CD8-positive, alpha-beta memory T cell (primary cell): Measurements from ENCODE around the gene SURF6. TPM values are rescaled to one million over a fixed set of nuclear protein-coding genes. Genes with fewer than 3 reads are reported as not detected.
"Not testable (repeated sequence)": the region's sequence is repeated elsewhere in the genome, so short reads cannot be mapped to it uniquely, and the experiment has no call there.

Experiments
- CTCF ChIA-PET: fragments of 350-600 bp; sonication (Branson Sonifier 250); formaldehyde crosslinking; loops from one replicate; lab custom pipeline; 2021; ENCODE audit warnings: antibody characterized with exemption; lab: Charles Lee
- POLR2A ChIA-PET: fragments of 350-600 bp; sonication (Branson Sonifier 250); formaldehyde crosslinking; loops from one replicate; lab custom pipeline; 2021; ENCODE audit warnings: antibody characterized with exemption; lab: Charles Lee
- DNase-seq, 5 donors: peaks; one replicate each; pipeline versions ENCODE4 v3.0.0 to v3.0.0-alpha.2; 2020 to 2022; ENCODE audit warnings: mixed read lengths in 1 of 5
- H3K27ac ChIP-seq: one replicate; pipeline ENCODE4 v1.7.0; 2013; ENCODE audit warnings: low read depth, mild to moderate bottlenecking, low read length, moderate library complexity
- H3K27me3 ChIP-seq: 2 replicates; pipeline ENCODE4 v1.7.0; 2013; ENCODE audit warnings: low read length, mild to moderate bottlenecking; ENCODE audit not compliant: insufficient read depth, poor library complexity, severe bottlenecking
- H3K36me3 ChIP-seq: 2 replicates; pipeline ENCODE4 v1.7.0; 2013; ENCODE audit warnings: mild to moderate bottlenecking, low read length, moderate library complexity; ENCODE audit not compliant: insufficient read depth
- H3K4me1 ChIP-seq: 2 replicates; pipeline ENCODE4 v1.7.0; 2013; ENCODE audit warnings: mild to moderate bottlenecking, low read length, moderate library complexity; ENCODE audit not compliant: insufficient read depth
- H3K4me3 ChIP-seq: 2 replicates; pipeline ENCODE4 v1.7.0; 2013; ENCODE audit warnings: mild to moderate bottlenecking, low read length
- H3K9me3 ChIP-seq: 2 replicates; pipeline ENCODE4 v1.7.0; 2013; ENCODE audit warnings: mild to moderate bottlenecking, low read length
- H3K27ac Mint-ChIP-seq, 8 donors: one replicate each; pipeline ENCODE4 v1.8.0; 2020 to 2021; ENCODE audit warnings: mixed read lengths in 8 of 8, mild to moderate bottlenecking in 6 of 8, inconsistent platforms in 3 of 8, moderate library complexity in 3 of 8
- H3K27me3 Mint-ChIP-seq, 2 donors: one replicate each; pipeline ENCODE4 v1.8.0; 2020 to 2021; ENCODE audit warnings: mixed read lengths in 2 of 2, mild to moderate bottlenecking in 1 of 2, moderate library complexity in 1 of 2
- H3K36me3 Mint-ChIP-seq, 3 donors: one replicate each; pipeline ENCODE4 v1.8.0; 2020 to 2021; ENCODE audit warnings: mixed read lengths in 3 of 3, inconsistent platforms in 1 of 3, mild to moderate bottlenecking in 1 of 3
- H3K4me1 Mint-ChIP-seq, 3 donors: one replicate each; pipeline ENCODE4 v1.8.0; 2020 to 2021; ENCODE audit warnings: mixed read lengths in 3 of 3, inconsistent platforms in 1 of 3, mild to moderate bottlenecking in 1 of 3
- H3K4me3 Mint-ChIP-seq, 7 donors: one replicate each; pipeline ENCODE4 v1.8.0; 2020 to 2021; ENCODE audit warnings: mixed read lengths in 7 of 7, mild to moderate bottlenecking in 6 of 7, moderate library complexity in 4 of 7, inconsistent platforms in 2 of 7
- H3K9me3 Mint-ChIP-seq, 5 donors: one replicate each; pipeline ENCODE4 v1.8.0; 2020 to 2022; ENCODE audit warnings: mixed read lengths in 5 of 5, mild to moderate bottlenecking in 3 of 5, moderate library complexity in 2 of 5, inconsistent platforms in 1 of 5
- polyA plus RNA-seq: library from polyadenylated mRNA; unstranded; fragments of 300-500 nt; fragmentation: Illumina TruSeq; gene quantifications from one replicate; pipeline ENCODE4 v1.2.3, GENCODE V29; 2021
- total RNA-seq, 2 experiments: library from RNA; stranded (reverse); gene quantifications; one replicate each; pipeline ENCODE4 v1.2.3, GENCODE V29; 2021

The SURF6 gene
- total and polyA plus RNA-seq, 3 experiments from 2014 or later: 15.1 to 32.0 (median 30.9) TPM

DNA sequence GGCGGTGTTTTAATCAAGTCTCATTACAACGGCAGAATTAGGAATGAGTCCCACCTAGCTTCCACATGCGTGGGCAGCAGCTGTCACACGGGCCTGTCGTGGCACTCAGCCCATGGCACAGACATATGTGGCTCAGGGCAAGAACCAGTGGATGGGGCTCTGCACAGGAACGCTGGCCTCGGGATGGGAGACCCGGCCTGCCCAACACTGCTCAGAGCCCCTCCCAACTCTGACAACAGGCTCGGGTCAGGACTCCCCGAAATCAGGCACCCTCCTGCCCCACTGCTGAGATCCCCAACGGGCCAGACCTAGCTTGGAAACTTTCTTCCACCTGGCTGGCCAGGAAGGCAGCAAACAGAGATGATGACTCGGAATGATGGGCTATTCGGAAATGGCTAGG is 4.9 kb upstream of the SURF6 start:
- CTCF ChIA-PET: interaction anchor here (1.6 kb wide), 1 partner anchor 11 kb away, joined by 4 read pairs; no protein-coding TSS in a partner anchor
- H3K27me3 Mint-ChIP-seq: no peaks in the 10 kb centered on the region
- H3K4me1 ChIP-seq: peaks cover 23% of the 10 kb centered on the region
- POLR2A ChIA-PET: no interaction called here
- peak overlapping the region in 6 of 8 donors; percentile 11 to 85 (median 66) for H3K27ac Mint-ChIP-seq
- peaks cover 0 to 67% (median 8%) of the 10 kb centered on the region in 3 donors for H3K36me3 Mint-ChIP-seq
- H3K9me3 ChIP-seq: no peaks in the 10 kb centered on the region
- peaks cover 20% of the 10 kb centered on the region for H3K36me3 ChIP-seq
- no peak overlapping the region for H3K4me3 Mint-ChIP-seq
- no peak for DNase-seq
- no peaks in the 10 kb centered on the region for H3K9me3 Mint-ChIP-seq
- no peak overlapping the region for H3K27ac ChIP-seq
- peaks cover 27 to 34% (median 33%) of the 10 kb centered on the region in 3 donors for H3K4me1 Mint-ChIP-seq
- H3K27me3 ChIP-seq: no peaks in the 10 kb centered on the region
- H3K4me3 ChIP-seq: no peak overlapping the region

DNA sequence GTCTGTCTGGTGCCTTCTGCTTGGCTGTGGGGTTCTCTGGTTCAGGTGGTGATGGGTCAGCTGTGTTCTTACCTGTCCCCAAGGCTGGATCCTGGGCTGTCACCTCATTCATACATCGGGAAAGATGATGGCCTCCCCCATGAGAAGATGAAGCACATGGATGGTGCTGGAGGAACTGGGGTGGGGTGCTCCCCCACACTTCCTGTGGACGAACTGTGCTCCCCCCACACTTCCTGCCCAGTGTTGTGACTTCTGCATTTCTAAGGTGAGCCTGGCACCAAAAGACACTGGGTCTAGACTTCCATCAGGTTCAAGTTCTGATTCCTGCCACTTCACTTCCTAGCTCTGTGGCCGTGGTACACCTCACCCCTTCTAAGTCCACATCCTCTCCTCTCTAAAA is 4.3 kb upstream of the SURF6 start:
- ChIA-PET CTCF (interaction anchor here (1.7 kb wide), 1 partner anchor 146 kb away, joined by 5 read pairs; no protein-coding TSS in a partner anchor), POLR2A (interaction anchor here (1.4 kb wide), 1 partner anchor 8 kb away, joined by 6 read pairs; the partner anchor contains the start of genes MED22 and RPL7A)
- Mint-ChIP-seq H3K9me3 (no peaks in the 10 kb centered on the region), H3K36me3 (peaks cover 0 to 68% (median 8%) of the 10 kb centered on the region in 3 donors), H3K27me3 (no peaks in the 10 kb centered on the region), H3K4me1 (peaks cover 30 to 40% (median 38%) of the 10 kb centered on the region in 3 donors), H3K27ac (peak overlapping the region in 5 of 8 donors; percentile 11 to 85 (median 67)), H3K4me3 (peak overlapping the region in 3 of 7 donors; percentile 24 to 38 (median 29))
- no peaks in the 10 kb centered on the region for H3K27me3 ChIP-seq
- DNase-seq: no peak
- H3K4me3 ChIP-seq: no peak overlapping the region
- H3K4me1 ChIP-seq: peaks cover 23% of the 10 kb centered on the region
- peaks cover 20% of the 10 kb centered on the region for H3K36me3 ChIP-seq
- no peaks in the 10 kb centered on the region for H3K9me3 ChIP-seq
- no peak overlapping the region for H3K27ac ChIP-seq

DNA sequence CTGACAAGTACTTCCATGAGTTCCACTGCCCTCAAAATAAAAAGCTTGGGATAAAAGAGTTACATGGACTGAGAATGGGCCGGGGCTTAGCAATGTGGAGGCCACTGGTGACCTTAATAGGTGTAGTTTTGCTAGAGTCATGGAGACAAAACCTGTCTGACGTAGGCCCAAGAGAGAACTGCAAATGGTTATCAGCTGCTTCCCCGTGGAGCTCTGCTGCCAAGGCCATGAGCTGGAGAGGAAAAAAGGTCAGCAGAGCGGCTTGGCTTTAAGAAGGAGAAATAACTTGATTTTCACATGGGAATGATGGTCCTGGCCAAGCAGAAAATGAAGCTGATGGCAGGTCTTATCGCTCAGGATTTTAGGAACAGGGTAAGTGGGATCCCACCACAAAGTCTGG is 3.7 kb upstream of the SURF6 start:
- peaks cover 29% of the 10 kb centered on the region for H3K4me1 ChIP-seq
- Mint-ChIP-seq H3K27ac (peak overlapping the region in 5 of 8 donors; percentile 23 to 91 (median 68)), H3K27me3 (no peaks in the 10 kb centered on the region), H3K36me3 (peaks cover 0 to 63% (median 8%) of the 10 kb centered on the region in 3 donors), H3K9me3 (no peaks in the 10 kb centered on the region), H3K4me1 (peaks cover 33 to 46% (median 41%) of the 10 kb centered on the region in 3 donors), H3K4me3 (peak overlapping the region in 2 of 7 donors; percentile 35 to 70)
- no peaks in the 10 kb centered on the region for H3K9me3 ChIP-seq
- H3K27ac ChIP-seq: no peak overlapping the region
- no peak overlapping the region for H3K4me3 ChIP-seq
- CTCF ChIA-PET: interaction anchor here (1.1 to 1.7 kb wide), 2 partner anchors 34 to 147 kb away, joined by 3 to 5 read pairs; no protein-coding TSS in a partner anchor
- no peak for DNase-seq
- H3K27me3 ChIP-seq: no peaks in the 10 kb centered on the region
- H3K36me3 ChIP-seq: peaks cover 23% of the 10 kb centered on the region
- POLR2A ChIA-PET: interaction anchor here (1.4 kb wide), 1 partner anchor 8 kb away, joined by 6 read pairs; the partner anchor contains the start of genes MED22 and RPL7A

DNA sequence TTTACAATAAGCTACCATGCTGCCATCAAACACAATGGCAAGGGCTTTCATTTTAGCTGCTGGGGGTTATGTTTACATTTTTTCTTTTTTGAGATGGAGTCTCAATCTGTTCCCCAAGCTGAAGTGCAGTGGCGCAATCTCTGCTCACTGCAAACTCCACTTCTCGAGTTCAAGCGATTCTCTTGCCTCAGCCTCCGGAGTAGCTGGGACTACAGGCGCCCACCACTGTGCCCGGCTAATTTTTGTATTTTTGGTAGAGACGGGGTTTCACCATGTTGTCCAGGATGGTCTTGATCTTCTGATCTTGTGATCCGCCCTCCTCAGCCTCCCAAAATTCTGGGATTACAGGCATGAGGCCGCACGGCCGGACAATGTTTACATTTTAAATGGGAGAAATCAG is 1.1 kb downstream of the SURF6 start:
- Histone ChIP-seq H3K4me3 (peak overlapping the region; percentile 92), H3K27ac (peak overlapping the region; percentile 72), H3K4me1 (peaks cover 31% of the 10 kb centered on the region), H3K36me3 (peaks cover 34% of the 10 kb centered on the region)
- ChIA-PET POLR2A (interaction anchor here (1.8 to 2.1 kb wide), 2 partner anchors 13 to 36 kb away, joined by 8 to 14 read pairs; partner anchors contain the start of genes MED22 and RPL7A), CTCF (interaction anchor here (0.9 to 2.0 kb wide), 5 partner anchors 22 to 191 kb away, joined by 3 to 7 read pairs (median 4); no protein-coding TSS in a partner anchor)
- peak overlapping the region in 7 of 8 donors; percentile 72 to 96 (median 93) for H3K27ac Mint-ChIP-seq
- H3K4me1 Mint-ChIP-seq: peaks cover 28 to 45% (median 42%) of the 10 kb centered on the region in 3 donors
- peak overlapping the region; percentile 95 to 98 (median 96) for H3K4me3 Mint-ChIP-seq
- H3K27me3 Mint-ChIP-seq, H3K9me3 ChIP-seq, H3K27me3 ChIP-seq, DNase-seq, H3K9me3 Mint-ChIP-seq: not testable (repeated sequence)
- H3K36me3 Mint-ChIP-seq: peaks cover 3 to 65% (median 8%) of the 10 kb centered on the region in 3 donors

DNA sequence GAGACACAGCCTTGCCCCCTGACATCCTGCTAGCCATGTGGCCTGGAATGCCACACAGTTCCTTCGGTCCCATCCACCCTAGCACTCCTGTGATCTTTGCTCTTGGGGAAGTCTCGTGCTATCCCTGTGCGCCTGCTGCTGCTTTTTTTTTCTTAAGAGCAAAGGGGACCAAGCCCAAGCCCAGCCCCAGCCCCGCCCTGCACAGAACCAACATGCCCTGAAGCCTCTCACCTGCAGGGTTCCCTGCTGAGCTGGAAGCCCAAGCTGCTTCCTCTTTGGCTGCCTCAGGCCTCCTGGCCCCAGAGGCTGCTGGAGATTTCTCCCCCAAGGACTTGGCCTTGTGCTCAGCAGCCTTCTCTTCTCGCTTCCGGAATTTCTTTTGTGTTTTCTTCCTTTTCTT is 1.8 kb downstream of the SURF6 start:
- H3K27ac Mint-ChIP-seq: peak overlapping the region in 5 of 8 donors; percentile 24 to 94 (median 47)
- Histone ChIP-seq H3K9me3 (no peaks in the 10 kb centered on the region), H3K27ac (no peak overlapping the region), H3K4me3 (no peak overlapping the region), H3K27me3 (no peaks in the 10 kb centered on the region), H3K36me3 (peaks cover 34% of the 10 kb centered on the region), H3K4me1 (peaks cover 29% of the 10 kb centered on the region)
- ChIA-PET POLR2A (interaction anchor here (0.6 to 2.1 kb wide), 3 partner anchors 14 to 826 kb away, joined by 8 to 14 read pairs (median 8); partner anchors contain the start of genes MED22 and RPL7A), CTCF (interaction anchor here (0.9 to 2.0 kb wide), 4 partner anchors 23 to 190 kb away, joined by 3 to 7 read pairs (median 4); no protein-coding TSS in a partner anchor)
- H3K27me3 Mint-ChIP-seq: no peaks in the 10 kb centered on the region
- H3K9me3 Mint-ChIP-seq: no peaks in the 10 kb centered on the region
- DNase-seq: peak in 1 of 5 donors; percentile 39
- peaks cover 21 to 45% (median 40%) of the 10 kb centered on the region in 3 donors for H3K4me1 Mint-ChIP-seq
- H3K36me3 Mint-ChIP-seq: peaks cover 3 to 61% (median 8%) of the 10 kb centered on the region in 3 donors
- H3K4me3 Mint-ChIP-seq: peak overlapping the region in 4 of 7 donors; percentile 36 to 59 (median 37)

DNA sequence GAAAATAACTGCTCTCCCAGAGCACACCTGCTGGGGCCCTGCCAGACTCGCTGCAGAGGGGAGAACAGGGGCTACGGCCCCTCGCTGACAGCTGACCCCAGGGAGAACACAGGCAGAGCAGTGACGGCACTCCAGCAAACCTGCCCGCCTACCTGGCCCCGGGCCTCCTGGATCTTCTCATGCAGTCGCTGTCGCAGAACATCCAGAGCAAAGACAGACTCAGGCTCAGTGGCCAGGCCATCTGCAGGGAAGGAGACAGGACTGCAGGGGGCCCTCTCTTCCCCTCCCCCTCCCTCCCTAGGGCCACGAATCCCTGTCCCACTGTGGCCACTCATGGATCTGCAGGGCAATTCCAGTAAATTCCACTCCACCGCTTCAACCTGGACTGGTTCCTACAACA is 2.4 kb downstream of the SURF6 start:
- POLR2A ChIA-PET: interaction anchor here (0.6 kb wide), 1 partner anchor 826 kb away, joined by 8 read pairs; no protein-coding TSS in a partner anchor
- H3K9me3 Mint-ChIP-seq: no peaks in the 10 kb centered on the region

DNA sequence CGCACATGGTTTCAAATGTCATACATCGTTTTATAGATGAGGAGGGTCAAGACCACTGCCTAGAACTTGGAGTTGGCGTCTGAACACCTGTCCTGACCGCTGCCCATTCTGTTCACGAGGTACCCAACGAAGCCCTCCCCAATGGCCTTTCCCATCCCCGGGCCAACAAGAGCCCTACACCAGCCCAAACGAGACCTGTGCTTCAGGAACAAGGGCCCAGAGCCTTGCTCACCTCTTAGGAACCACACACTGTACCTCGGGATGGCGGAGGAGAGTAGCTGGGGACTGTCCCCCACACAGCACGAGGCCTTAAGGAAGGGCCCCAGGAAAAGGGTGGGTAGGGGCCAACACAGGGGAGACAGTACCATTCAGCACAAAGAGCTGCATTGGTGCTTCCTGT is 3.0 kb downstream of the SURF6 start:
- CTCF ChIA-PET: interaction anchor here (0.8 to 1.1 kb wide), 2 partner anchors 41 to 70 kb away, joined by 3 to 4 read pairs; no protein-coding TSS in a partner anchor
- H3K27me3 Mint-ChIP-seq: no peaks in the 10 kb centered on the region
- peak overlapping the region in 2 of 7 donors; percentile 24 to 66 for H3K4me3 Mint-ChIP-seq
- H3K27ac Mint-ChIP-seq: peak overlapping the region in 1 of 8 donors; percentile 79
- peaks cover 34% of the 10 kb centered on the region for H3K36me3 ChIP-seq
- peak in 1 of 5 donors; percentile 38 for DNase-seq
- H3K9me3 ChIP-seq: no peaks in the 10 kb centered on the region
- peaks cover 29% of the 10 kb centered on the region for H3K4me1 ChIP-seq
- peaks cover 21 to 52% (median 35%) of the 10 kb centered on the region in 3 donors for H3K4me1 Mint-ChIP-seq
- peaks cover 3 to 61% (median 4%) of the 10 kb centered on the region in 3 donors for H3K36me3 Mint-ChIP-seq
- H3K27ac ChIP-seq: no peak overlapping the region
- POLR2A ChIA-PET: interaction anchor here (1.0 to 1.1 kb wide), 2 partner anchors 15 to 44 kb away, joined by 3 to 4 read pairs; partner anchors contain the start of genes MED22, RPL7A and STKLD1
- no peaks in the 10 kb centered on the region for H3K9me3 Mint-ChIP-seq
- H3K4me3 ChIP-seq: no peak overlapping the region
- H3K27me3 ChIP-seq: no peaks in the 10 kb centered on the region

More for the DNA sequence above, 2.4 kb downstream of the SURF6 start:
- Histone ChIP-seq H3K36me3 (peaks cover 34% of the 10 kb centered on the region), H3K4me1 (peaks cover 29% of the 10 kb centered on the region), H3K4me3 (no peak overlapping the region), H3K27me3 (no peaks in the 10 kb centered on the region), H3K27ac (no peak overlapping the region), H3K9me3 (no peaks in the 10 kb centered on the region)
- peak in 1 of 5 donors; percentile 38 for DNase-seq
- H3K4me1 Mint-ChIP-seq: peaks cover 21 to 50% (median 35%) of the 10 kb centered on the region in 3 donors
- H3K27ac Mint-ChIP-seq: peak overlapping the region in 2 of 8 donors; percentile 52 to 84
- H3K4me3 Mint-ChIP-seq: peak overlapping the region in 2 of 7 donors; percentile 22 to 36
- peaks cover 3 to 61% (median 4%) of the 10 kb centered on the region in 3 donors for H3K36me3 Mint-ChIP-seq
- no peaks in the 10 kb centered on the region for H3K27me3 Mint-ChIP-seq
- CTCF ChIA-PET: no interaction called here
